Activated CD8-positive, alpha-beta memory T cell treated with anti-CD3 and anti-CD28 coated beads, Interleukin-2, amount 50 U/mL, for 48 hours (primary cell): Measurements from ENCODE around the gene CCNQ.
A peak's percentile ranks its signal among the peaks of the same experiment; 100 is the strongest.

Source experiments
- DNase-seq: peaks from one replicate; pipeline ENCODE4 v3.0.0-alpha.2; 2020

The CCNQ gene

GRCh38 chrX:153598541-153599191 is at the start of gene CCNQ:
Gene CCNQ (minus strand): TSS chrX:153599139. CDS start chrX:153599073, 66 bp downstream.
- DNase-seq = peak; percentile 55

GRCh38 chrX:153647461-153648357 is 48.8 kb upstream of the CCNQ start:
- peak; percentile 45 for DNase-seq

GRCh38 chrX:153646620-153647373 is 47.9 kb upstream of the CCNQ start, which contains the start of gene DUSP9:
Gene DUSP9 (plus strand): TSS chrX:153647203. CDS start chrX:153647954, 751 bp downstream.
- DNase-seq = peak; percentile 52

- peak; percentile 30 for DNase-seq
Observed at GRCh38 chrX:153645921-153646488, 47.1 kb upstream of the CCNQ start.

- DNase-seq = peak; percentile 10
Observed at GRCh38 chrX:153645151-153645550, 46.2 kb upstream of the CCNQ start.

GRCh38 chrX:153644356-153645125 is 45.6 kb upstream of the CCNQ start:
- DNase-seq = peak; percentile 48

GRCh38 chrX:153643431-153644351 is 44.8 kb upstream of the CCNQ start:
- DNase-seq = peak; percentile 55

GRCh38 chrX:153642655-153643430 is 43.9 kb upstream of the CCNQ start:
- DNase-seq = peak; percentile 41

GRCh38 chrX:153642051-153642654 is 43.2 kb upstream of the CCNQ start:
- DNase-seq = peak; percentile 46

- peak; percentile 33 for DNase-seq
Observed at GRCh38 chrX:153641627-153642026, 42.7 kb upstream of the CCNQ start.

GRCh38 chrX:153640736-153641575 is 42.0 kb upstream of the CCNQ start:
- DNase-seq = peak; percentile 22

GRCh38 chrX:153640045-153640686 is 41.2 kb upstream of the CCNQ start:
- peak; percentile 26 for DNase-seq

- DNase-seq = peak; percentile 28
Observed at GRCh38 chrX:153639177-153640044, 40.5 kb upstream of the CCNQ start.

- peak; percentile 34 for DNase-seq
Observed at GRCh38 chrX:153638436-153639176, 39.7 kb upstream of the CCNQ start.

GRCh38 chrX:153638041-153638371 is 39.1 kb upstream of the CCNQ start:
- peak; percentile 17 for DNase-seq
